HG03103 (cell line): ENCODE results near the gene TRIO.
"Not testable (repeated sequence)": the region's sequence is repeated elsewhere in the genome, so short reads cannot be mapped to it uniquely, and the experiment has no call there.

Experiments used
- ATAC-seq: cut with Tn5 transposase; IDR thresholded peaks from one replicate; pipeline ENCODE4 v1.9.1; 2021; ENCODE audit warnings: low read depth; ENCODE audit not compliant: unreplicated experiment

TRIO gene

DNA sequence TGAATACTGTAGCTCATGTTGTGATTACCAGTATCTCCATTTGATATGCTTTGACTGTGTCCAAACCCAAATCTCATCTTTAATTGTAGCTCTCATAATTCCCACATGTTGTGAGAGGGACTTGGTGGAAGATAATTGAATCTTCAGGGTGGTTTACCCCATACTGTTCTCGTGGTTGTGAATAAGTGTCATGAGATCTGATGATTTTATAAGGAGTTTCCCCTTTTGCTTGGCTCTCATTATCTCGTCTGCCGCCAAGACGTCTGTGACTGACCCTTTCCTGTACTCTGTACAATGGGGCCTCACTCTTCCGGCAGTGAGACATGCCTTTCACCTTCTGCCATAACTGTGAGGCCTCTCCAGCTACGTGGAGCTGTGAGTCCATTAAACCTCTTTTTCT is 59.3 kb downstream of the TRIO start:
- no peak for ATAC-seq

DNA sequence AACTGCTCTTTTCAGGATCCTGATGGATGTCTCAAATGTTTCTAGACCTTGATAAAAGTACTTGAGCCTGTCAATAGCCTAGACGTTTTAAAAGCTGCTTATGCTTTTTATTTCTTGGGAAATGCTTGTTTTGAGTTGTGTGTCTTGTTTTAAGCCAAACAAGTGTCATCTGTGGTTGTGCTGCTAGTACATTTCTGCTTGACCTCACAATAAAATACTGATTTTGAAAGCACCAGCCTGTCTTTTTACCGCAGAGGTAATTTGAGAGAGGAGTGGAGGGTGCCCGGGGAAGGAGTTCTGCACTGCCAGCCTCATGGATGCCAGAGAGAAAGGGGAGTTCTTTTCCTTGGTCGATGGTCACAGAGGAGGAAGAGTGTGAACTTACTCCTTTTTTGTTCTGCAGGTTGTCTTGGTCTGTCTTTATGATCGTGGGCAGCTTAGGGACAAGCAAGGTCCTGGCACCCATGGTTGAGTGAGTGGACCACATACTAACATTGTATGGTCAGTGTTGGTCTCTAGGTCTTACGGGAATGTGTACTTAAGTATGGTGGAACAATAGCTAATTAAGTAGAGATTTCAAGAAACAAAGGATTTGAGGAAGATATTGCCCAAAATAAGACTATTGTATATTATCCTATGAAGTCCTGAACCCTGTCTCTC is 61.0 kb downstream of the TRIO start:
- no peak for ATAC-seq

DNA sequence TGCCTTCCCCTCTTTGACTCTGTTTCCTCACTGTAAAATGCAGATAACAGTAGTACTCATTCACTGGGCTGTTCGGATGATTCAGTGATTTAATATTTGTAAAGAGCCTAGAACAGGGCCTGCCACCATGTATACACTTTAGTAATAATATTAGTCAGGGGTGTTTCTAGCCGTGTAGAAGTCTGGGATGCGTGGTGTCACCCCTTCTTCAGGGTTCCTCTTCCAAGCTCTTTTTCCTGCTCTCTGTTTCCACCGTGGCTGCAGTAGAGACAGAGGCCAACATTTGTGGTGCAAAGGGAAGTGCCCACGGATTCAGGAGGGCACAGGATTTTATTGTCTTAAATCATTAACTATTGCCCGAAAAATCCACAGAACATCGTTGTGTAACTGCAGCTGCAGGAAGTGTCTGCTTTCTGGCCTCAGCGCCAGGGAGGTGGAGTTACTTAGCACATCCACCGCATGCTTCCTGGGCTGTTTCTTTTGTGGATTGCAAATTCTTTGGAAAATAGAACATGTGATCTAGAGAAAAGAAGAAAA is 61.7 kb downstream of the TRIO start:
- ATAC-seq, result no peak

DNA sequence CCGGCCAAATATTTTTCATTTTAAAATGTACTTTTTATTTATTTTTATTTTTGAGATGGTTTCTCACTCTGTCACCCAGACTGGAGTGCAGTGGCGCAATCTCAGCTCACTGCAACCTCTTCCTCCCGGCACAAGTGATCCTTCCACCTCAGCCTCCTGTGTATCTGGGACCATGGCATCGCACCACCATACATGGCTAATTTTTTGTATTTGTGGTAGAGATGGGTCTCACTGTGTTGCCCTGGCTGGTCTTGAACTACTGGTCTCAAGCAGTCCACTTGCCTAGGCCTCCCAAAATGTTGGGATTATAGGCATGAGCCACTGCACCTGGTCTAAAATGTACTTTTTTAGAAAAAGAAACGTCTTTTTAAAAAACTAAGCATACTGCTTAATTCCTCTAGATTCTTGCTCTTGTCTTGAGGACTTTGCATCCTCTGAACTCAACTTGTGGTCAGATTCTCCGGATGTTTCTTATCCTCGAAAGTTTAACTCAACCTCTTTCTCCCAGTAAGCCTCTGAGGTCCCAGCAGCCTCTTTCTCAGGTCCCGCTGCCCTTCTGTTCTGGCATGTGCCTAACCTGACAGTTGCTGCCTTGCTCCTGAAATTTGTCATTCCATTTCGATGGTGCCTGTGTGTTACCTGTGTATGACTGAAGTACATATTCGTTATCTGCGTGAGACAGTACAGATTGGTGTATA is 63.0 kb downstream of the TRIO start:
- ATAC-seq, result no peak

DNA sequence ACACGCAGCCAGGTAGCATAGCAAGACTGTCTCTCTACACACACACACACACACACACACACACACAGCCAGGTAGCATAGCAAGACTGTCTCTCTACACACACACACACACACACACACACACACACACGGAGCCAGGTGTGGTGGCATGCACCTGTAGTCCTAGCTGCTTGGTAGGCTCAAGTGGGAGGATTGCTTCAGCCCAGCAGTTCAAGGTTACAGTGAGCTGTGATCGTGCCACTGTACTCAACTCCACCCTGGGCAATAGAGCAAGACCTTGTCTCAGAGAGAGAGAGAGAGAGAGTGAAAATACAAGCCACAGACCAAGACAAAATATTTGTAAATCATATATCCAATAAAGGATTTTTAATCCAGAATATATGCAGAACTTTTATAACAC is 64.3 kb downstream of the TRIO start:
- not testable (repeated sequence) for ATAC-seq

DNA sequence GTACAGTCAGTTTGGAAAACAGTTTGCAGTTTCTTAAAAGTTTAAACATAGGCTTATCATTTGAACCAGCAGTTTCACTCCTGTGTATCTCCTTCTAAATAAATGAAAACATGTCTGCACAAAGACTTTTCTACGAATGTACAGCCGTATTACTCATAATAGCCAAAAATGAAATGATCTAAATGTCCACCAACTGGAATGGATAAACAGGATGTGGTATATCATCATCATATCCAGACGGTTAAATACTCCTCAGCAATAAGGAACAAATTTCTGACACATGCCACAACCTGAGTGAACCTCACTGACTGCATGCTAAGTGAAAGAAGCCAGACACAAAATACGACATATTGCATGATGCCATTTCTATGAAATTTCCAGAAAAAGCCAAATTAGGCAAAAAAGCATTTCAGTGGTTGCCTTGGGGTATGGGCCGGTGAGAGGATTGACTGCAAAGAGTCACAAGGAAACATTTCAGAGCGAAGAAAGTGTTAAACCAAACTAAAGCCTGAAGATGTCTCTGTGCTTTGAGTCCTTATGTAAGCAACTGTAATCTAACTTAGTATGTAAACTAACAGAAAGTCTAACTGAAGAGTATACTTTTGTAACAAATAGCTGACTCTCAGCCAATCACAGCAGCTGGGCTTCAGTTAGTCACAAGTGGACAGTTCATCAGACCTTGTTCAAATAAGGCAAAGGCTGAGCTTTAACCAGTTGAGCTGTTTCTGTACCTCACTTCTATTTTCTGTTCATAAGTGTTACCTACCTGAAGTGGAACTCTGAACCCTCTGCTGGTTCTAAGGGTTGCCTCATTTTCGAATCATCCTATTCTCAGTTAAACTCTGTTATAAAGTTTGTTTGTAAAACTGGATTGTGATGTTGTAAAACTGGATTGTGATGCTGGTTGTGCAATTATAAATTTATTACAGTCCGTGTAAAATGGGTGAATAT is 65.2 kb downstream of the TRIO start:
- peak; percentile 58 for ATAC-seq

DNA sequence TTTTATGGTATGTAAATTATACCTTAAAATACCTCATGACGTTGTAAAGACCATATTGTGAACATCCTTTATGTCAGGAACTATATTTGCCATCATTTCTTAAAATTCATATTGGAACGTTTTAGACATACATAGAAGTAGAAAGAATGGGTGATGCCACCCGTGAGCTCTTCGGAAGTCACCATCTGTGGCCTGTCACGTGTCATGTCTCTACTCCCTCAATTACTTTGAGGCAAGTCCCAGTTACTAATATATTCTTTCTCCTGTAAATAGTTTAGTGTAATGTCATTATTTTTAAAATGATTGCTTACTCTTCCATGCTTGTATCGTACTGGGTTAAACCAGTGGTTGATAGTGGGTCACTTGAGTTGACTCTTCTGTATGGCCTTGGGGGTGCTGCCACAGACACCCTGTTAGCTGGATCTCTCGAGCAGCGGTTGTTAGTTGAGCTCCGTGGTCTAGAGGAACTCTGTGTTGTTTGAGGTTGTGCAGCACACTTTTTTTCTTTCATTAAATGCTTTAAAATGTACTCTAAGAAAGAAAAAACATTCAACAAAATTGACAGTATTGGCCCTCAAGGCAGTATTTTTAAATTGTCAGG is 66.2 kb downstream of the TRIO start:
- ATAC-seq, result no peak

DNA sequence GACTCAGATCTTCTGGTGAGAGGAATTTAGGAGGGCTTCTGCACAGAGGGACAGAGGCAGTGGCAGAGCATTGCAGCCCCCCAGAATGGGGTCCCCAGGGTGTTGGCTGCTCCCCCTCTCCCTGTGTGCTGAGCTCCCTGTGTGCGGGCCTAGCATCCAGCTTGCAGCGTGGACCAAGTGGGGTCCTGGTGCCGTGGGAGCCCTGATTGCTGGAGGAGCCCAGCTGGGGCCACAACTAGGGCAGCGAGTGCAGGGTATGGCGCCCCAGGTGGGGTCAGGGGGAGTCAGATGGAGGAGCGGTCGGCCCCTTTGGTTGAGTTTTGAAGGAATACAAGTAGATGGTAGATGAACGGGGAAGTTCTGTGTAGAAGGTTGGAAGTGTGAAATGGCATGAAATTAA is 66.7 kb downstream of the TRIO start:
- no peak for ATAC-seq

DNA sequence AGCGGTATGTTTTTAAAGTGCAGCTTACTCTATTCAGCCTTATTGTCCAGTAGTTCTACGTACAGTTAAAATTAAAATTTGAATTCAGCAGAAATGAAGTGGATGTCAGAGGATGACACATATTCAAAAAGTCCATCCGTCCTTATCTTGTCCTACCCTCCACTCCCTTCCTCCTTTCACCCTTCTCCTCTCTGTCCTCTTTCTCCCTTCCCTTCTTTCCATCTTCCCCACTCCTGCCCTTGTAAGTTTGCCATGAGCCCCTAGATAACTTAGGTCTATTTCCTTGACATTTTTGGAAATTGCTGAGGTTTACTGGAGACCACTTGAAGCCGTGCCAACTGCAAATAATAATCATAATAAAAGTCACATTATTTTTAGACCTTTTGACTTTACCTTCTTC is 67.6 kb downstream of the TRIO start:
- no peak for ATAC-seq

DNA sequence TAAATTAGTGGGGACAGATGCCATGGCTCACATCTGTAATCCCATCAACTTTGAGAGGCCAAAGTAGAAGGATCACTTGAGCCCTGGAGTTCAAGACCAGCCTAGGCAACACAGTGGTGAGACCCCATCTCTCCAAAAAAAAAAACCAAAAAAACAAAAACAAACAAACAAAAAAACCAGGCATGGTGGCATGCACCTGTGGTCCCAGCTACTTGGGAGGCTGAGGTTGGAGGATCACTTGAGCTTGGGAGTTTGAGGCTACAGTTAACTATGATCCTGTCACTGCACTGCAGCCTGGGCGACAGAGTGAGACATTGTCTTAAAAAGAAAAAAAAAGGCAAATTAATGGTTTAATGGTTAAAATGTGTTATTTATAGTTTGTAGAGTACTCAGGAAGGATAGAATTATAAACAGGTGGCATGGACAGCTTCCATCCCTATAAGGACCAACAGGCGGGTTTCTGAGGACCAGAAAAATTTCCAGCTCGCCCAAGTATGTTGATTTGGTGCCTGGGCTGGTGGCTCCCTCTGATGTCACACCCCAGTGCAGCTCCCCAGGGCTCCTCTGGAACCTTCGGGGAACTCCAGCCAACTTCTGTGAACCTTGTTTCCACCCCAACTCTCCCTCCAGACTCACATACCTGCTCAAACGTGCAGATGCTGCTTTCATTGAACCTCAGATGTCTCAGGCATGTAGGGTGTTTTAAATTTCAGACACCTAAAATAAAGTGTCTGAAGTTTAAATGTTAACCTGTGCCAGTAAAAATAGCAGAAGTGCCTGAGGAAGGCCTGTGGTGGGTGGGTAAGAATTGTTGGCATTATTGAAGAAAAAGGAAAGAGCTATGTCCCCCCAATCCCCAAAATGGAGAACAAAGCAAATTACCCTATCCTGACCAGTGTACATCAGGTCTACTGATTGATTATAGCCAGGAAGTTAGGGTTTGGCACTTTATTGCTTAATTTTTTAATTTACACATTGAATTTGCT is 69.0 kb downstream of the TRIO start:
- no peak for ATAC-seq

DNA sequence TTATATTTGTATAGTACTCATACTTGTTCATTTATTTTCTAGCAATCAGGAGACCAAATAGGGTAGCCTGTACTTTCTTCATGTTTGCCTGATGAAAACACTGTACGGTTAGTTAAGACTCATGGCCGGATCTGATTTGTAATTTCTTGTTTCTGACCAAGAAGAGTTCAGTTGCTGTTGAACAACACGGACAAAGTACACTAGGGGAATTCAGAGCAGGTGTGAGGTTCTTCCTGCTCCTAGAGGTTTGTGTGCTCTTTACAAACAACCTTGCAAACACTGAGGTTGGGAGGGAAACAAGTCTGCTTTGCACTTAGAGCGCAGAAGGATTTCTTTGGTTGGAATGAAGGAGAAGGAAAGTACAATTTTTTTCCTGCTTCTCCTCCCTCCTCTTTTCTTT is 69.7 kb downstream of the TRIO start:
- ATAC-seq, result peak; percentile 29

DNA sequence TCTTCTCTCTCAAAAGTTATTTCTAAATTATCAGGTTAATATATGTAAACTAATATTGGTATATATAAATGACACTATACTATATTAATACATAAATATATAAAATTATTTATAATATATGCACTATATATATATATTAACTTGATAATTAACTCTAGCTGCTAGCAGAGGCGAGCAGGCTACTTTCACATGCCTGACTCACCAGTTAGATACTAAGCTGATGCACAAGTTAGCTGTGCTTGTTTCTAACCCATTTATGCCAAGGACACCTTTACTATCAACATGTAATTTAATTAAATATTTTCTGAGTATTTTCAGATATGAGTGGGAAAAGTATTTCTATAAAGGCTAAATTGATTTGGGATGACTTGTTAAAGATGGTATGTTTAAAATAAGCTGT is 70.1 kb downstream of the TRIO start:
- no peak for ATAC-seq

DNA sequence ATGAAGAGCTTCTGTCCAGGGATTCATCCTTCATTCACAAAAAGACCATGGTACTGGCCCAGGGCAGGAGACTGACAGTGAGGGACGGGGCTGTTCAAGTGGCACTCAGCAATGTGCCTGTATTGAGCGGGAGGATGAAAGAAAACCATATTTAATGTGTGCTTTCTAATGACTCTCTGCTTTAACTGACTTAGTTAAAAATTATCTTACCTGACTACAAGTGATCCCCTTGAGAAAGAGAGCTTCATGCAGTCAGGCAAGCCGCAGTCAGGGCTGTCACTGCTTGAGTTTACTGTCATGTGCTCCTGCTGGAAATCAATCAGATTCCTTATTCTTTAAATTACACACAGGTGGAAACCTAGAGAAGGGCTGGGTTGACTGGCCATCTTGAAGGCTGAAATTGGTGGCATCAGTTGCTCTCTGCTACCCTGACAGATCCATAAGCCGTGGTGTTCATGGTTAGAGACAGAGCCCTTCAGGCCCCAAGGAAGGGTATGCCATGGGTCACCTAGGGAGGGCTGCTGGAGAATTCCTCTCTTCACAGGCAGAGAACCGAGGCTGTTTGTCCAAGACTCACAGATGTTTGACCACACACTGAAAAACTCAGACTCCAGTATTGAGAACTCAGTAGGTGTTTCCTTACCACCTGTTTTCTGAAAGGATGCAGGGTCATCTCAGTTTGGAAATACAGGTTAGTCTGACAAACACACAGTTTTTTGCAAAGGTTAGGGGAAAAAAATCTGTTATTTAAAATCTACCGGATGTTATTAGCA is 70.9 kb downstream of the TRIO start:
- ATAC-seq, result no peak

DNA sequence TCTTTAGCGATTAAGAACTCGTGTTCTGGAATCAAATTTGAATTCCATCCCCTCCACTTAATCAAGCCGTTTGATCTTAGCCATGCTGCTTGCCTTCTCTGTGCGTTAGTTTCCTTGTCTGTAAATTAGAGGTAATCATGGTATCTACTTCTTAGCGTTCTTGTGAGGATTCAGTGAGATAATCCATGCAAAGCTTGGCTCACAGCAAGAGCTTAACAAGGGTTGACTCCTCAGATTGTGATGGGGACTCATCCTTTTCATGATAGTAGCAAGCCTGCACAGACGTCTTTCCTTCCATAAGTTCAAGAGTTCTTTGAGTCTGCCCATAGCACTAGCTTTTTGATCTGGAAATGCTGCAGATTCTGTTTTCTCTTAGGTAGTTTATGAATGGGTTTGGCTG is 72.8 kb downstream of the TRIO start:
- no peak for ATAC-seq

DNA sequence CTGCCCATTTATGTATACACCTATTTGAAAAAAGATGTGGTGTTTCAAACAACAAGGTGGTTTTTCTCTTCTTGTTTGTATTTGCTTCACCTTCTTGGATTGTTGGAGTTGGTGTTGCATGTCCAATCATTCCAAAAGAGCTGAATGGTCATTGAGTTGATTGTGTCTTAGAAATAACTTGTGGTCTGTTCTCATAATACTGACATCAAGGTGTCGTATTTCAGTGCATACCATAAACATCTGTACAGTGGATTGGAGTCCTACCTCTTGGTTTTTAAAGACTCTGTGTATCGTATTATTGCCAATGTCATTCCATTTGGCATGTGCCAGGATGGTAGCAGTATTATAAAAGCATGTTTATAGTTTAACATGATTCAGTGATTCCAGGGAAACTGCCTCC is 73.2 kb downstream of the TRIO start:
- no peak for ATAC-seq

DNA sequence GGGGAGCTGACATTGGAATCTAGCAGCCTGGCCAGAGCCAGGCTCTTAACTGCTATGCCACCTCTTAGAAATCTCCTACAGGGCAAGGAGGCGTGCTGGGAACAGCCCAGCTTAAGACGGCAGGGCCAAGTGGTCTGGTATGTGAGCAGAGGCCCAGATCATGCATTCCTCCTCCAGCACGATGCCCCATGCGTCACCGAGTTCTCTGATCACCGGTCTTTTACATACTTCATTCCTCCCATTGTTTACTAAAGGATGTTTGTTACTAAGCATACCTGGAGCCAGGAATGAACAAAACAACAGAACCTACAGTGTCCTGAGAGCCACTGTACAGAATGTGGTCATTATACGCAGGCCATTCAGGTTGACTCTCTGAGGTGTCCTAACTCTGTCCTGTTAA is 73.8 kb downstream of the TRIO start:
- no peak for ATAC-seq

DNA sequence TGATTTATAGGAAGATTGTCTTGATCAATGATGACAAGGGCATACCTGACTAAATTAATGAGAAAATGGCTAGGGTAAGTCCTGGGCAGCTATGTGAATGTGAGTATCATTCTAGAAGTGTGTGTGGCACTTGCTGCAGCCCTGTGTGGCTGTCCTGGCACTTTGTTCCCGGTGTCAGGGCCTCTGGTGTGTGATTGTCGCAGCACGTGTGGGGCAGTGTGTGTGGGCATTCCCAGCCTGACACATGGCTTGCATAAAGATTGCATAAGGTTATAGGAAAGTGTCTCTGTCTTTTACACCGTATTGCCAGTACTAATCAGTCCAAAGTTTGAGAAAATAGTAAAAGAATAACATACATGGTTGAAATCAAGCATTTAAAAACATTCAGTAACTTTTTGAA is 74.4 kb downstream of the TRIO start:
- ATAC-seq, result no peak

DNA sequence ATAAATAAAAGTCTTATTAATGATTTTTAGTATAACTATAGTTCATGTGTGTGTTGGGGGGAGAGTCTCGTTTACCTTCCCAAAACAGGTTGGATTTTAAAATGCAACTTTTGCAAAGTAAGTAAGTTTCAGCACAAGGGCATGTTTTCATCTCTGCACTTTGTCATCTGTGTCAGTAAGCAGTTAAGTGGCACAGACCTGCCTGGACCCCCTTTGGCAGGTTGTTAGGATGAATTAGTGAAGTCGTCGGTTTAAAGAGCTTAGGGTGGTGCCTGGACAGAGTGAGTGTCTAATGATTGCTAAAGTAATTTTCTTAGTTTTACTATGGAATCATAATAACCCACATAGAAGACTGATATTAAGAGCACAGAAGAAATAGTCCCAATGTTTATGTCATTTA is 74.9 kb downstream of the TRIO start:
- no peak for ATAC-seq

DNA sequence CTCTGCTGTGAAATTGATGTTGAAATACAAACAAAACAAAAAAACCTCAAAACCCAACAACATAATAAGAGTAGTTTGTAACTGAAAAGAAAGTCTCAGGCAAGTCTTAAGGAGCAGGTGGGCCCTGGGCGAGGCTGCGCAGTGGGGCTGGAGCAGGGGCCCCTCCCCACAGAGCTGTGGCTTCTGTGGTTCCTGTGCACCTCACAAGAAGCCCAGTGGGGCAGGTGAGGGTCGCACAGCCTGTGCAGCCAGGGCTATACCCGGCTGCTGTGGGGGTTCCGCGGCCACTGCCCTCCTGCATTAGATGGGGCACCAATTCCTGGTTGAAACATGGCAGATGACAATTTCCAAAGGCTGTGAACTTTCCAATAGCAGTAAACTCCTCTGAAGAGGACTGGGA is 75.3 kb downstream of the TRIO start:
- no peak for ATAC-seq
